Fibroblast of lung (primary cell): ENCODE results near the gene LPAR4. TPM values are rescaled to one million over a fixed set of nuclear protein-coding genes. Genes with fewer than 3 reads are reported as not detected.

ENCODE experiments used
- DNase-seq, 2 donors: peaks; one replicate each; pipeline versions ENCODE4 v3.0.0 to v3.0.0-alpha.2; 2010; ENCODE audit warnings: low read depth in 2 of 2
- H2AFZ ChIP-seq: 2 replicates; pipeline ENCODE4 v1.5.1; 2012; ENCODE audit warnings: low read length, control low read depth, inconsistent platforms
- H3K27ac ChIP-seq: 2 replicates; pipeline ENCODE4 v1.5.1; 2011; ENCODE audit warnings: low read length, control low read depth; ENCODE audit not compliant: insufficient read depth
- H3K27me3 ChIP-seq: 2 replicates; pipeline ENCODE4 v1.5.1; 2011; ENCODE audit warnings: mild to moderate bottlenecking, low read length; ENCODE audit not compliant: control insufficient read depth, insufficient read depth
- H3K36me3 ChIP-seq: 2 replicates; pipeline ENCODE4 v1.5.1; 2011; ENCODE audit warnings: low read length; ENCODE audit not compliant: control insufficient read depth, insufficient read depth
- H3K4me1 ChIP-seq: 2 replicates; pipeline ENCODE4 v1.5.1; 2011; ENCODE audit warnings: low read length; ENCODE audit not compliant: control insufficient read depth, insufficient read depth; ENCODE audit errors: extremely low read depth
- H3K4me2 ChIP-seq: 2 replicates; pipeline ENCODE4 v1.5.1; 2011; ENCODE audit warnings: low read length, control low read depth; ENCODE audit not compliant: insufficient read depth; ENCODE audit errors: extremely low read depth
- H3K4me3 ChIP-seq, 4 experiments: fragments of 200-600 bp in 1 of 4; sonication (generic) in 1 of 4; replicated peaks in 1 of 4; 2 replicates each; pipeline ENCODE4 v1.5.1; 2011 to 2016; ENCODE audit warnings: low read length in 4 of 4, low read depth in 3 of 4, mild to moderate bottlenecking in 3 of 4, control low read depth in 2 of 4, inconsistent platforms in 1 of 4, mixed read lengths in 1 of 4; ENCODE audit not compliant: insufficient read depth in 1 of 4; ENCODE audit errors: control extremely low read depth in 1 of 4
- H3K79me2 ChIP-seq: 2 replicates; pipeline ENCODE4 v1.5.1; 2012; ENCODE audit warnings: mild to moderate bottlenecking, low read length, inconsistent platforms; ENCODE audit not compliant: control insufficient read depth, insufficient read depth
- H3K9ac ChIP-seq: 2 replicates; pipeline ENCODE4 v1.5.1; 2011; ENCODE audit warnings: mild to moderate bottlenecking, low read length, control low read depth; ENCODE audit not compliant: insufficient read depth
- H3K9me3 ChIP-seq: 2 replicates; pipeline ENCODE4 v1.5.1; 2012; ENCODE audit warnings: low read depth, low read length; ENCODE audit not compliant: control insufficient read depth, insufficient read depth
- H4K20me1 ChIP-seq: 2 replicates; pipeline ENCODE4 v1.5.1; 2011; ENCODE audit warnings: low read length; ENCODE audit not compliant: control insufficient read depth, insufficient read depth; ENCODE audit errors: extremely low read depth
- EZH2 ChIP-seq: IDR thresholded peaks from 2 replicates; pipeline ENCODE4 v1.5.1; 2012; ENCODE audit warnings: low read length, control low read depth, mild to moderate bottlenecking; ENCODE audit errors: missing control alignments
- polyA plus RNA-seq, 2 donors: library from polyadenylated mRNA; depleted of rRNA in 1 of 2; stranded (reverse) in 1 of 2; unstranded in 1 of 2; fragments of >200 nt; gene quantifications; 2 replicates each; pipeline ENCODE4 v1.2.1, GENCODE V29; 2011 to 2012; ENCODE audit warnings: missing spikeins in 1 of 2
- total RNA-seq: library from RNA; depleted of rRNA; stranded (reverse); fragments of >200 nt; gene quantifications from 2 replicates; pipeline ENCODE4 v1.2.1, GENCODE V29; 2014
- TF ChIP-seq, protein P1 (sequence below), 2 donors: IDR thresholded peaks in 1 of 2; conservative IDR thresholded peaks in 1 of 2; 1 replicate in 1 of 2; 2 replicates in 1 of 2; pipeline ENCODE4 v1.5.1; 2011 to 2012; ENCODE audit warnings: low read length in 2 of 2, control low read depth in 1 of 2, inconsistent platforms in 1 of 2, low read depth in 1 of 2, mild to moderate bottlenecking in 1 of 2

The LPAR4 gene
- total and polyA plus RNA-seq, 2 donors (not counting 1 experiment from before 2014, with no cell fraction given): 0.19 to 0.50 TPM

DNA sequence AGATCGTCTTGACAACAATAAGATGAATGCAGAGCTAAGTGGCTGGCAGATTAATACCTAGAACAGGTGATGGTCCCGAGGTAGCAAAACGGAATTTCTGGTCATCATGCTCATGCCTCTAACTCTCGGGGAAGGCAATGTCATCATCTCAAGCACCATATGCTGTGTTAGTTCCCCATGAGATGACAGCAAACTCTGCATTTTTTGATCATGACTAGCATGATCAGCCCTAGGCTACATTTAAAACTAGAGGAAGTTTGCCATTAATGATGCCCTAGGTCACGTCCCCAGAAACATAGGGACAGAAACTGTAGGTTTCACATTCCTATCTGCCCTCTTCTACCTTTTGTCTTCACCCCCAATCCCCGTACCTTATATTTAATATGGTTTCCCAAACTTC is 11.6 kb downstream of the LPAR4 start:
- no peaks in the 10 kb centered on the region for H3K27me3 ChIP-seq
- H3K36me3 ChIP-seq: no peaks in the 10 kb centered on the region
- H3K9me3 ChIP-seq: no peaks in the 10 kb centered on the region
- H3K27ac ChIP-seq: no peak overlapping the region
- no peaks in the 10 kb centered on the region for H4K20me1 ChIP-seq
- no peak overlapping the region for H3K4me3 ChIP-seq
- H3K79me2 ChIP-seq: no peaks in the 10 kb centered on the region
- no peak overlapping the region for H3K4me2 ChIP-seq
- H3K4me1 ChIP-seq: no peaks in the 10 kb centered on the region
- TF ChIP-seq, protein P1, sequence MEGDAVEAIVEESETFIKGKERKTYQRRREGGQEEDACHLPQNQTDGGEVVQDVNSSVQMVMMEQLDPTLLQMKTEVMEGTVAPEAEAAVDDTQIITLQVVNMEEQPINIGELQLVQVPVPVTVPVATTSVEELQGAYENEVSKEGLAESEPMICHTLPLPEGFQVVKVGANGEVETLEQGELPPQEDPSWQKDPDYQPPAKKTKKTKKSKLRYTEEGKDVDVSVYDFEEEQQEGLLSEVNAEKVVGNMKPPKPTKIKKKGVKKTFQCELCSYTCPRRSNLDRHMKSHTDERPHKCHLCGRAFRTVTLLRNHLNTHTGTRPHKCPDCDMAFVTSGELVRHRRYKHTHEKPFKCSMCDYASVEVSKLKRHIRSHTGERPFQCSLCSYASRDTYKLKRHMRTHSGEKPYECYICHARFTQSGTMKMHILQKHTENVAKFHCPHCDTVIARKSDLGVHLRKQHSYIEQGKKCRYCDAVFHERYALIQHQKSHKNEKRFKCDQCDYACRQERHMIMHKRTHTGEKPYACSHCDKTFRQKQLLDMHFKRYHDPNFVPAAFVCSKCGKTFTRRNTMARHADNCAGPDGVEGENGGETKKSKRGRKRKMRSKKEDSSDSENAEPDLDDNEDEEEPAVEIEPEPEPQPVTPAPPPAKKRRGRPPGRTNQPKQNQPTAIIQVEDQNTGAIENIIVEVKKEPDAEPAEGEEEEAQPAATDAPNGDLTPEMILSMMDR (conservative IDR thresholded peaks at IDR 0.05 in 1 of 2, IDR thresholded peaks at IDR 0.05 in 1 of 2; ENCODE audit: low read depth in 1 of 2, low read length in 2 of 2): no peak
- TF ChIP-seq EZH2: no peak
- no peak for DNase-seq
- H2AFZ ChIP-seq: no peak overlapping the region
- H3K9ac ChIP-seq: no peak overlapping the region

DNA sequence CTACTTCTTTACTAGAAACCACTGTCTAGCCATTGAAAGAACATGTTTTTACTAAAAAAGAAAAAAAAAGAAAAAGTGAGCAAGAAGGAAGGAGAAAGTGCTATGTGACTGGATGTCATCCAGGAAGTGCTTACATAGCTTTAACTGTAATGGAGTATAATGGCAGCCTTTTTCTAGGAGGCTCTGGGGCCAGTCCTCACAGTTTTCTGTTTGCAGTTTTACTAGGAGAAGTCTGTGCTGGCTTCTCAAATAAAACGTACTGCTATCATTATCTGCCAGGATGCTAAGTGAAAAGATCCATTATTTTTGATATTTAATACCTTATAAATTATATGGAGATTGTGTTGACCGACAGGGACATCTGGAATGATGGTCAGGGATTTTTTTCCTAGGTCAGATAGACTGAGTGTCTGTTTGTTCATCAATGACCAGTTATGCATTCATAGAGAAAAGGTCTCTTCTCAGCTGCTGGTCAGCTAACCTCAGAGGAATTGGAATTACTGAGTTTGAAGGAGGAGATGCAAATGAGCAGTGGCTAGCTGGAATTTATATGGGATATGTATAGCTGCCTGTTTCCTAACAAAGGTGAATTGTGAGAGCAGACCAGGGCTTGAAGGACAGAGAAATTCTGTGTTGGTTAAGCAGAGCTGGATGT is 21.7 kb downstream of the LPAR4 start:
- Histone ChIP-seq H3K4me3 (no peak overlapping the region), H3K27me3 (no peaks in the 10 kb centered on the region), H3K36me3 (no peaks in the 10 kb centered on the region), H3K4me2 (no peak overlapping the region), H3K79me2 (no peaks in the 10 kb centered on the region), H4K20me1 (no peaks in the 10 kb centered on the region), H3K4me1 (no peaks in the 10 kb centered on the region), H3K9ac (no peak overlapping the region), H3K9me3 (no peaks in the 10 kb centered on the region), H2AFZ (no peak overlapping the region), H3K27ac (no peak overlapping the region)
- no peak for DNase-seq
- TF ChIP-seq EZH2: no peak
- TF ChIP-seq, protein P1 (conservative IDR thresholded peaks at IDR 0.05 in 1 of 2, IDR thresholded peaks at IDR 0.05 in 1 of 2; ENCODE audit: low read depth in 1 of 2, low read length in 2 of 2): no peak

DNA sequence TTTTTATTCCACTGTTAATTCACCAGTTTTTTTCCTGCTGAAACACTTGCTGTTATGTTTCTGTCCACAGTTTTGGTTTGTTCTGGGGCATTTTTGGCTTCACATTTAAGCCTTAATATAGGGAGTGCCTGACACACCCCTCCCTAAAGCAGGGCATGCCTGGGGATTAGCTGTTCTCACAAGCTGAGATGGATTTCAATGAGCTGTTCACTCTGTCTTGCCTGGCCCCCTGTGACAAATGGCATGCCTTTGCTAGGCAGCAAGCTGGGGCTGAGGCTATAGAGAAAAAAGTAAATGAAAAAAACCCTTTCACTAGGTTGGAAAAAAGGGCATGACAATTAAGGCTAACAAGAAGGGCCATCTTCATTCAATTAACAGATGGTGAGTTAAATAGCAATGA is 22.4 kb downstream of the LPAR4 start:
- H3K4me3 ChIP-seq: no peak overlapping the region

More for the DNA sequence above, 22.4 kb downstream of the LPAR4 start:
- Histone ChIP-seq H2AFZ (no peak overlapping the region), H3K9me3 (no peaks in the 10 kb centered on the region), H3K27ac (no peak overlapping the region), H3K79me2 (no peaks in the 10 kb centered on the region), H3K27me3 (no peaks in the 10 kb centered on the region), H3K4me2 (no peak overlapping the region), H3K36me3 (no peaks in the 10 kb centered on the region), H3K9ac (no peak overlapping the region), H4K20me1 (no peaks in the 10 kb centered on the region), H3K4me1 (no peaks in the 10 kb centered on the region)
- no peak for DNase-seq
- TF ChIP-seq, protein P1 (conservative IDR thresholded peaks at IDR 0.05 in 1 of 2, IDR thresholded peaks at IDR 0.05 in 1 of 2; ENCODE audit: low read depth in 1 of 2, low read length in 2 of 2): no peak
- no peak for TF ChIP-seq EZH2
